ENCODE results near the gene RPL21.

Gene RPL21

DNA sequence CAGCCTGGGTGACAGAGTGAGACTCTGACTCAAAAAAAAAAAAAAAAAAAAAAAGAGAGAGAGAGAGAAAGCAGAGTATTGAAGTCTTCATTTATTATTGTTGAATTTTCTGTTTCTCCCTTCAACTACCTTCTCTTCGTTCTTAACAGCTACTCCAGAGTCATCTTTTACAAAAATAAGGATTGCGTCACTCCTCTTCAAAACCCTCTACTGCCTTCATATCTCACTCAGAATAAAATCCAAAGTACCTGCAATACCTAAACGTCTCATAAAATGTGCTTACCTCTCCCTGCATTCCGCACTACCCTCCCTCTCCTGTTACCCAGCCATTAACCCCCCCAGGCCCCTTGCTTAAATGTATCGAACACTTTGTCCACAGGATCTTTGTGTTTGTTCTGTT lies 17.4 kb upstream of the RPL21 start:
- DNase-seq (ENCODE audit: low read depth), result no peak
- TF ChIP-seq, protein P1, sequence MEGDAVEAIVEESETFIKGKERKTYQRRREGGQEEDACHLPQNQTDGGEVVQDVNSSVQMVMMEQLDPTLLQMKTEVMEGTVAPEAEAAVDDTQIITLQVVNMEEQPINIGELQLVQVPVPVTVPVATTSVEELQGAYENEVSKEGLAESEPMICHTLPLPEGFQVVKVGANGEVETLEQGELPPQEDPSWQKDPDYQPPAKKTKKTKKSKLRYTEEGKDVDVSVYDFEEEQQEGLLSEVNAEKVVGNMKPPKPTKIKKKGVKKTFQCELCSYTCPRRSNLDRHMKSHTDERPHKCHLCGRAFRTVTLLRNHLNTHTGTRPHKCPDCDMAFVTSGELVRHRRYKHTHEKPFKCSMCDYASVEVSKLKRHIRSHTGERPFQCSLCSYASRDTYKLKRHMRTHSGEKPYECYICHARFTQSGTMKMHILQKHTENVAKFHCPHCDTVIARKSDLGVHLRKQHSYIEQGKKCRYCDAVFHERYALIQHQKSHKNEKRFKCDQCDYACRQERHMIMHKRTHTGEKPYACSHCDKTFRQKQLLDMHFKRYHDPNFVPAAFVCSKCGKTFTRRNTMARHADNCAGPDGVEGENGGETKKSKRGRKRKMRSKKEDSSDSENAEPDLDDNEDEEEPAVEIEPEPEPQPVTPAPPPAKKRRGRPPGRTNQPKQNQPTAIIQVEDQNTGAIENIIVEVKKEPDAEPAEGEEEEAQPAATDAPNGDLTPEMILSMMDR (IDR thresholded peaks at IDR 0.05; ENCODE audit: control insufficient read depth, extremely low read depth, insufficient read depth), result no peak
- H3K4me3 ChIP-seq (ENCODE audit: low read depth, low read length), result no peak overlapping the region

DNA sequence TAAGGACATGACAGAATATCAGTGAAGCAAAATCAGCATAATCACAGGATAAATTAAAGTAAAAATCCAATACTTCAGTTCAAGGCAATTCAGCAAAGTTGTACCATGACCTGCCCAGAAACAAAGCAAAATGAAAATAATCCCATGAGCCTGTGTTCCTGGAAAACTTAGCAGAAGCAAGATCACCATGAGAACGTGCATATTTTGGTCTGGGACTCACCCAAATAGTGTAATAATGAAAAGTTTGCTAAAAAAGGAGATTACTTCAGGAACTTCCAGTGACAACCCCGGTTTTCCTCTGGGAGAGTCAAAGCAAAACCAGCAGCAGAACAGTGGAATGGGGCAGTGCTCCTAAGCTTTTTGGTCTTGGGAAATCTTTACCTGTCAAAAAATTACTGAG lies 14.9 kb upstream of the RPL21 start:
- H3K4me3 ChIP-seq (ENCODE audit: low read depth, low read length), result no peak overlapping the region
- DNase-seq (ENCODE audit: low read depth), result no peak
- TF ChIP-seq, protein P1 (IDR thresholded peaks at IDR 0.05; ENCODE audit: control insufficient read depth, extremely low read depth, insufficient read depth), result no peak

DNA sequence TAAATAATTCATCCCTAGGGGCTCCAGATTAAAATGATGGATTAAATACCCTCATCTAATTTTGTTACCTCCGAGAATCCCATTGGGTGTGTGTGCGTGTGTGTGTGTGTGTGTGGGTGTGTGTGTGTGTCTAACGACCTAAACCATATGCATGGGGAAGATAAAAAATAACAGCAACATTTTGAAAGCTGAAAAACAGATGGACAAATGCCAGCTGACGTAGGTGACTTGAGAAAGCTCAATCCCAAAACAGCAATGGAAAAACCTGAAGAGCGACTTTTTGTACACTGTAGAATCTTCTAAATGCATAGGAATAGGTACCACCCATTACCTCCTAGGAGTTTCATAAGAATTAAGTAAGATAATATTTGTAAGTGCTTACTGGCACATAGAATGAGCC lies 8.7 kb upstream of the RPL21 start:
- H3K4me3 ChIP-seq (ENCODE audit: low read depth, low read length), result no peak overlapping the region
- no peak for DNase-seq (ENCODE audit: low read depth)
- TF ChIP-seq, protein P1 (IDR thresholded peaks at IDR 0.05; ENCODE audit: control insufficient read depth, extremely low read depth, insufficient read depth), result no peak

DNA sequence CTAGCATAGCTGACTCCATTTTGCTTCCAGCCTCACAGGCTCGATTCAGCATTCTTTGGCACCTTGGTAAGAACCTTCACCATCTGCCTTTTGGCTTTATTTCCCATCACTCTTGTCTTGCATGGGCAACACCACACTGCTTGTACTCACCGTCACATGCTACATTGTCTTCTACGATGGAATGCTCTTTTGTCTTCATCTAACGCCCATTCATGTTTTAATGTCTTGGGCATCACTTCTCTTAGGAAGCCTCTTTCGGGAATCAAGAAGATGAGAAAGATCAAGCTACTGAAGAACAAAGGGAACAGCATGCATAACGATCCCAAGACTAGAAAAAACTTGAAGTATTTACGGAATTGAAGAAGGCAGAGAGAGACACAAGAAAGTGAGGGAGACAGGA lies 5.7 kb upstream of the RPL21 start:
- DNase-seq (ENCODE audit: low read depth), result no peak
- H3K4me3 ChIP-seq (ENCODE audit: low read depth, low read length), result no peak overlapping the region
- TF ChIP-seq, protein P1 (IDR thresholded peaks at IDR 0.05; ENCODE audit: control insufficient read depth, extremely low read depth, insufficient read depth), result no peak

DNA sequence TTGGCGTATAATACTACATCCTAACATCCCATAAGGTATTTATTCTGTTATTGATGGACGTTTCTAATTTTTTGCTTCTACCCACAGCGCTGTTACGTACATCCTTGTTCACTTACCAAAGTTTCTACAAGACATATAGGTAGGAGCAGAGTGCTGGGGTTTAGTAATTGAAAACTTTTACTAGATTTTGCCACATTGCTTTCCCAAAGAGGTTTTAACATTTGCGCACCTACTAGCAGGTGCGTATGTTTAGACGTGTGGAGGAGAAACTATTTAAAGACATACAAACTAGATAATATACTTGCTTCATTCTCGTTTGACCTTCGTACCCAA lies 559 bp upstream of the RPL21 start:
- TF ChIP-seq, protein P1 (IDR thresholded peaks at IDR 0.05; ENCODE audit: control insufficient read depth, extremely low read depth, insufficient read depth), result no peak
- no peak for DNase-seq (ENCODE audit: low read depth)
- H3K4me3 ChIP-seq (ENCODE audit: low read depth, low read length), result peak overlapping the region; percentile 100

DNA sequence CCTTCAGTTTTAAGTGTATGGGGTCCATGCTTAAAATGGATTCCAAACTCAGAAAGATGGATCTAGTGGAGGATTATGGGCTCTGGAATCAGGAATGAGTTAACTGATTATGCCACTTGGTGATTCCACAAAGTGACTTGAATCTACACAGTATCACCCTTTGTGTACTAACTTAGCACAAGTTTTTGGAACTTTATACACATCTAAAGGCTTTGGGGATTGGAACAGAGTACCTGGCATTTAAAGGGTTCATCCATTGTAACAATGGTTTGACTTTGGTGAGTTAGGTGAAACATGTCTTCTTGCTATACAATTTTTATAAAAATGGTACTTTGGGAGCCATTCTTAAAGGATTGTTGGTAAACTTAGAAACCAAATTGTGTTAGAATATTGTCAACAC lies 1.1 kb downstream of the RPL21 start:
- DNase-seq (ENCODE audit: low read depth), result no peak
- TF ChIP-seq, protein P1 (IDR thresholded peaks at IDR 0.05; ENCODE audit: control insufficient read depth, extremely low read depth, insufficient read depth), result no peak
- H3K4me3 ChIP-seq (ENCODE audit: low read depth, low read length), result peak overlapping the region; percentile 100

DNA sequence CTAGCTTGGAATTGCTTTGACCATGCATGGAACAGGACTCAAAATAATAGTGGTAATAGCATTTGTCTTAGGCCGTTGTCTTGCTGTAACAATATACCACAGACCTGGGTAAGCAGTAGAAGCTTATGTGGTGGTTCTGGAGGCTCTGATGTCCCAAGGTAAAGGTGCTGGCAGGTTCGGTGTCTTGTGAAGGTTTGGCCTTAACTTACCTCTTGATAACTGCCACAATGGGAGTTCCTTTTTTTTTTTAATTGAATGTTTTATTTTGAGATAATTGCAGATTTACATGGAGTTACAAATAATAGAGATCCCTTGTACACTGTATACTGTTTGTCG lies 5.8 kb downstream of the RPL21 start:
- DNase-seq (ENCODE audit: low read depth), result no peak
- no peak overlapping the region for H3K4me3 ChIP-seq (ENCODE audit: low read depth, low read length)
- TF ChIP-seq, protein P1 (IDR thresholded peaks at IDR 0.05; ENCODE audit: control insufficient read depth, extremely low read depth, insufficient read depth), result no peak
